ENCODE data around the gene TTBK1.

The TTBK1 gene

GRCh38 chr6:43268782-43269272, 25.5 kb downstream of the TTBK1 start:
- no peaks in the 10 kb centered on the region for H3K9me3 ChIP-seq (ENCODE audit: insufficient read depth, low read length)
- H2AFZ ChIP-seq (ENCODE audit: low read depth, low read length) = peak overlapping the region; percentile 54; the same call in 1 of the 2 replicates
- H3K79me2 ChIP-seq (ENCODE audit: low read length) = no peaks in the 10 kb centered on the region
- H4K20me1 ChIP-seq (ENCODE audit: insufficient read depth, low read length) = no peaks in the 10 kb centered on the region
- peaks cover 9% of the 10 kb centered on the region; the same call in 1 of the 2 replicates for H3K27me3 ChIP-seq (ENCODE audit: low read depth, low read length)
- H3K4me1 ChIP-seq (ENCODE audit: low read length) = peaks cover 52% of the 10 kb centered on the region
- no peak overlapping the region for H3K27ac ChIP-seq (ENCODE audit: low read length)
- peak overlapping the region; percentile 85 for H3K4me2 ChIP-seq (ENCODE audit: low read length)
- no peaks in the 10 kb centered on the region for H3K36me3 ChIP-seq (replicated peaks; ENCODE audit: low read depth, low read length)
- H3K9ac ChIP-seq (ENCODE audit: low read length) = peak overlapping the region; percentile 49; the same call in 1 of the 2 replicates
- TF ChIP-seq EZH2phosphoT487 (IDR thresholded peaks at IDR 0.05; ENCODE audit: low read depth) = no peak
- TF ChIP-seq, protein P1, sequence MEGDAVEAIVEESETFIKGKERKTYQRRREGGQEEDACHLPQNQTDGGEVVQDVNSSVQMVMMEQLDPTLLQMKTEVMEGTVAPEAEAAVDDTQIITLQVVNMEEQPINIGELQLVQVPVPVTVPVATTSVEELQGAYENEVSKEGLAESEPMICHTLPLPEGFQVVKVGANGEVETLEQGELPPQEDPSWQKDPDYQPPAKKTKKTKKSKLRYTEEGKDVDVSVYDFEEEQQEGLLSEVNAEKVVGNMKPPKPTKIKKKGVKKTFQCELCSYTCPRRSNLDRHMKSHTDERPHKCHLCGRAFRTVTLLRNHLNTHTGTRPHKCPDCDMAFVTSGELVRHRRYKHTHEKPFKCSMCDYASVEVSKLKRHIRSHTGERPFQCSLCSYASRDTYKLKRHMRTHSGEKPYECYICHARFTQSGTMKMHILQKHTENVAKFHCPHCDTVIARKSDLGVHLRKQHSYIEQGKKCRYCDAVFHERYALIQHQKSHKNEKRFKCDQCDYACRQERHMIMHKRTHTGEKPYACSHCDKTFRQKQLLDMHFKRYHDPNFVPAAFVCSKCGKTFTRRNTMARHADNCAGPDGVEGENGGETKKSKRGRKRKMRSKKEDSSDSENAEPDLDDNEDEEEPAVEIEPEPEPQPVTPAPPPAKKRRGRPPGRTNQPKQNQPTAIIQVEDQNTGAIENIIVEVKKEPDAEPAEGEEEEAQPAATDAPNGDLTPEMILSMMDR (IDR thresholded peaks at IDR 0.05; ENCODE audit: low read depth, low read length) = no peak
- H3K4me3 ChIP-seq (ENCODE audit: low read length) = peak overlapping the region; percentile 74

DNA sequence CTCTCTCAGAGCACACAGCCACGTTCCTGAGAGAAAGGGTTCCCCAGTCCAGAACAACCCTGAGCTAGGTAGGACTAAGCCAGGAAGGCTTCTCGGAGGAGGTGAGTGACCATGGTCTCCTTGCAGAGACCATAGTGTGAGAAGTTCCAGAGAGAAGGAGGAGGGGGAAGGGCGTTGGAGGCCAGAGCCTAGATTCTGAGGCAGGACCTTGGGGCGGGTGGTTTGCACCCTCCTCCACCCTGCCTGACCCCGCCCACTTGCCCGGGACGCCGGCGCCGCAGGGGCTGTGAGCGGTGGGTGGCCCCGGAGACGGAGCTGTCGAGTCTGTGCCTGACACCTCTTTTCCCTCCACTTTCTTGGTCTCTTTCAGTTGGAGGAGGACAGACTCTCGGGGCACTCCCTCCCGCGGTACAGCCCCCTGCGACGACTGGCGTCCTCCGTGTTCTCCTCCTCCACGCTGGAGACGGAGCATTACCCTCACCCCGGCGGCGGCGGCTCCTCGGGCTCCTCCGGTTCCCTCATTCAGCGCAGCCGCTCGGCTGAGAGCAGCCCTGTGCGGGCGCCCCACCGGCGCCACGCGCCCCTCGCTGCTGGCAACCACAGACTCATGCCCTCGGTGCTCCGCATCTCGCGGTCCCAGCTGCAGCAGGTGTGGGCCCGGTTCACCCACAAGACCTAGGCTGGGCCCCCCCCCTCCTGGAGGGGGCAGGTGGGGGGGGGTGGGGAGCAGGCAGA, 26.2 kb downstream of the TTBK1 start:
- Histone ChIP-seq H3K27ac (ENCODE audit: low read length) (no peak overlapping the region), H3K4me1 (ENCODE audit: low read length) (peaks cover 52% of the 10 kb centered on the region), H3K4me2 (ENCODE audit: low read length) (peak overlapping the region; percentile 85), H3K4me3 (ENCODE audit: low read length) (peak overlapping the region; percentile 74), H3K9me3 (ENCODE audit: insufficient read depth, low read length) (no peaks in the 10 kb centered on the region), H3K79me2 (ENCODE audit: low read length) (no peaks in the 10 kb centered on the region), H3K9ac (ENCODE audit: low read length) (peak overlapping the region; percentile 49; the same call in 1 of the 2 replicates), H4K20me1 (ENCODE audit: insufficient read depth, low read length) (no peaks in the 10 kb centered on the region), H3K27me3 (ENCODE audit: low read depth, low read length) (peaks cover 9% of the 10 kb centered on the region; the same call in 1 of the 2 replicates), H3K36me3 (replicated peaks; ENCODE audit: low read depth, low read length) (no peaks in the 10 kb centered on the region), H2AFZ (ENCODE audit: low read depth, low read length) (peak overlapping the region; percentile 54)
- TF ChIP-seq, protein P1 (IDR thresholded peaks at IDR 0.05; ENCODE audit: low read depth, low read length) = no peak
- TF ChIP-seq EZH2phosphoT487 (IDR thresholded peaks at IDR 0.05; ENCODE audit: low read depth) = no peak

DNA sequence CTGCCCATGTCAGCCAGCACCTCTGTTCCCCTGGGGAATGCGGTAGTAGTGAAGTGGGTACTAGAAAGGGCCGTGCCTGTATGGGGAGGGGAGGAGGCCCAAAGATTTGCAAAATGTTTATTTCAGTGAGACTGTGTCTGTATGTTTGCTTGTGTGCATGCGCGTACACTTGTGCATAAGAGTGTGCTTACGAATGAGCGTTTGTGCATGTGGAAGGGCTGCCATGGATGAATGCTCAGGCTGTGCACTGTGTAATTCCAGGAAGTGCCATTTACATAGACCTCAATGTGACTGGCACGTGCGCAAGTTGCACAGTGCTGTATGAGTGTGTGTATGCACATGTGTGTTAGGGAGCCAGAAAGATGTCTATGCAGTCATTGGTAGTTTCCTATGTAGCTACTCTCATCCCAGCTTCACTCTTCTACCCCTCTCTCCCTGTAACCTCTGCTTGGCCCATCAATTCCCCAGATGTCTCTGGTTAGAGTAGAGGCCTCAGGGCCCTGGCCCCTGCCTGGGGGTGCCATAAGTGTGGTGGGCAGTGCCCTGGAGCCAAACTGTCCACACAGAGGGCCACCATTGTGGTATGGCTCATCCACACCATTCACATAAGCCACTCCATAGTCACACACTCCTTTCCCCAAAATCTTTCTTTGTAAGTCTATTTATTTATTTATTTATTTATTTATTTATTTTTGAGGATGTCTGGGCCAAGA, 28.0 kb downstream of the TTBK1 start:
- H3K27me3 ChIP-seq (ENCODE audit: low read depth, low read length) = peaks cover 15% of the 10 kb centered on the region; the same call in 1 of the 2 replicates
- no peaks in the 10 kb centered on the region for H3K79me2 ChIP-seq (ENCODE audit: low read length)
- no peaks in the 10 kb centered on the region for H3K36me3 ChIP-seq (replicated peaks; ENCODE audit: low read depth, low read length)
- H3K9ac ChIP-seq (ENCODE audit: low read length) = peak overlapping the region; percentile 9; the same call in 1 of the 2 replicates
- no peaks in the 10 kb centered on the region for H3K9me3 ChIP-seq (ENCODE audit: insufficient read depth, low read length)
- no peaks in the 10 kb centered on the region for H4K20me1 ChIP-seq (ENCODE audit: insufficient read depth, low read length)
- peak overlapping the region; percentile 5; the same call in 1 of the 2 replicates for H3K27ac ChIP-seq (ENCODE audit: low read length)
- H3K4me3 ChIP-seq (ENCODE audit: low read length) = peak overlapping the region; percentile 9
- TF ChIP-seq EZH2phosphoT487 (IDR thresholded peaks at IDR 0.05; ENCODE audit: low read depth) = no peak
- TF ChIP-seq, protein P1 (IDR thresholded peaks at IDR 0.05; ENCODE audit: low read depth, low read length) = no peak
- H3K4me2 ChIP-seq (ENCODE audit: low read length) = peak overlapping the region; percentile 85
- H3K4me1 ChIP-seq (ENCODE audit: low read length) = peaks cover 57% of the 10 kb centered on the region
- H2AFZ ChIP-seq (ENCODE audit: low read depth, low read length) = peak overlapping the region; percentile 28; the same call in 1 of the 2 replicates

DNA sequence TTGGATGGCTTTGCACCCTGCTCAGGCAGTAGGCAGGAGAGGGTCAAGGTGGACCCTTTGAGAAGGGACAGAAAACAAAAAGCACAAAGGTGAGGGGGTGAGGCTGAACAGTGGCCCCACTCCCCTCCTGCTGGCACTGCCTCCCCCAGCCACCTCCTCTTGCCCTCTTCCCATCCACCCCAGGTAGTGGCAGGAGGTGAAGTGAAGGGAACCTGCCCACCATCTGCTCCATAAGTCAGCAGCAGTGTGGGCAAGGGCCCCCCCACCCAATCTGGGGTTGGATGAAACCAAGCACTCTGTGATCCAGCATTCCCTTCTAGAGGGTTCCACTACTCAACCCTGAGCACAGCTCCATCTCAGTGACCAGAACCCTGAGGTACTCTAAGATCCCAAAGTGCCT, 28.7 kb downstream of the TTBK1 start:
- Histone ChIP-seq H3K27me3 (ENCODE audit: low read depth, low read length) (peaks cover 16% of the 10 kb centered on the region; the same call in 1 of the 2 replicates), H3K4me1 (ENCODE audit: low read length) (peaks cover 60% of the 10 kb centered on the region), H3K9ac (ENCODE audit: low read length) (no peak overlapping the region), H3K36me3 (replicated peaks; ENCODE audit: low read depth, low read length) (no peaks in the 10 kb centered on the region), H3K4me2 (ENCODE audit: low read length) (no peak overlapping the region), H2AFZ (ENCODE audit: low read depth, low read length) (no peak overlapping the region), H3K4me3 (ENCODE audit: low read length) (no peak overlapping the region), H3K27ac (ENCODE audit: low read length) (no peak overlapping the region), H3K79me2 (ENCODE audit: low read length) (no peaks in the 10 kb centered on the region), H3K9me3 (ENCODE audit: insufficient read depth, low read length) (no peaks in the 10 kb centered on the region), H4K20me1 (ENCODE audit: insufficient read depth, low read length) (no peaks in the 10 kb centered on the region)
- no peak for TF ChIP-seq EZH2phosphoT487 (IDR thresholded peaks at IDR 0.05; ENCODE audit: low read depth)
- TF ChIP-seq, protein P1 (IDR thresholded peaks at IDR 0.05; ENCODE audit: low read depth, low read length) = no peak

All from OCI-LY3 (cell line).